ENCODE data around the gene TREX2. TPM values are rescaled to one million over a fixed set of nuclear protein-coding genes. Genes with fewer than 3 reads are reported as not detected.

TREX2 gene
- total and polyA plus RNA-seq, 2 experiments from 2014 or later = 0.81 to 1.7 TPM

DNA sequence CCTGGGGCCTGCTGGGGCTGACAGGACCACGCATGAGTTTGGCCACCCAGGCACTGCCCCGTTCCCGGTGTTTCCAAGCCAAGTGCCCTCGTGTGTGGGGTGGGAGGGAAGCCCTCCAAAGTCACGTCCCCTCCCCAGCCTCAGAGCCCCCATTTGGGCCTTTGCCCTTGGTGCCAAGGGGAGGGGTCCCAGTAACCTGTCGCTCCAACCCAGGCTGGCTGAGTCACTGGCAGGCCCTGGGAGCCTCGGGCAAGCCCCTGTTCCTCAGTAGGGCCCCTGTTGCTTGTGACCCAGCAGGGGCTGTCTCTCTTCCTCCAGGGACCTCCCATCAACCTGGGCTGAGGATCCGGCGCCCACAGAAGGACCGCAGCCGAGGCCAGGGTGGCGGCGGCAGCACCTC, 35.2 kb upstream of the TREX2 start:
- Mint-ChIP-seq H3K9me3 (no peaks in the 10 kb centered on the region; the same call in 2 of the 3 replicates), H3K4me3 (no peak overlapping the region), H3K4me1 (peaks cover 12% of the 10 kb centered on the region; the same call in 2 of the 3 replicates), H3K27ac (no peak overlapping the region), H3K36me3 (ENCODE audit: low read depth) (no peaks in the 10 kb centered on the region), H3K27me3 (ENCODE audit: insufficient read depth, low read depth, poor library complexity) (peaks cover 5% of the 10 kb centered on the region)
- Histone ChIP-seq H4K20me1 (replicated peaks; ENCODE audit: insufficient read depth) (no peaks in the 10 kb centered on the region), H3K4me3 (no peak overlapping the region), H3K4me1 (ENCODE audit: insufficient read depth) (no peaks in the 10 kb centered on the region; the same call in 1 of the 2 replicates), H3K27ac (ENCODE audit: low read depth) (no peak overlapping the region), H3K27me3 (ENCODE audit: insufficient read depth) (peaks cover 3% of the 10 kb centered on the region), H3K4me2 (no peak overlapping the region), H3K9me2 (ENCODE audit: insufficient read depth) (no peaks in the 10 kb centered on the region), H3F3A (replicated peaks; ENCODE audit: low read depth) (no peaks in the 10 kb centered on the region), H3K79me2 (replicated peaks; ENCODE audit: insufficient read depth) (no peaks in the 10 kb centered on the region), H3K36me3 (ENCODE audit: insufficient read depth) (no peaks in the 10 kb centered on the region), H2AFZ (no peak overlapping the region)
- no peak for ATAC-seq
- no peak for DNase-seq (ENCODE audit: low spot score)
- TF ChIP-seq STAT1 (IDR thresholded peaks at IDR 0.05; ENCODE audit: unreplicated experiment) = no peak
- TF ChIP-seq, protein P1, sequence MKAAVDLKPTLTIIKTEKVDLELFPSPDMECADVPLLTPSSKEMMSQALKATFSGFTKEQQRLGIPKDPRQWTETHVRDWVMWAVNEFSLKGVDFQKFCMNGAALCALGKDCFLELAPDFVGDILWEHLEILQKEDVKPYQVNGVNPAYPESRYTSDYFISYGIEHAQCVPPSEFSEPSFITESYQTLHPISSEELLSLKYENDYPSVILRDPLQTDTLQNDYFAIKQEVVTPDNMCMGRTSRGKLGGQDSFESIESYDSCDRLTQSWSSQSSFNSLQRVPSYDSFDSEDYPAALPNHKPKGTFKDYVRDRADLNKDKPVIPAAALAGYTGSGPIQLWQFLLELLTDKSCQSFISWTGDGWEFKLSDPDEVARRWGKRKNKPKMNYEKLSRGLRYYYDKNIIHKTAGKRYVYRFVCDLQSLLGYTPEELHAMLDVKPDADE (IDR thresholded peaks at IDR 0.05) = no peak
- no peak for TF ChIP-seq CREB1 (CRISPR knock-in tag; IDR thresholded peaks at IDR 0.05; ENCODE audit: low read depth)
- no peak for TF ChIP-seq EZH2 (IDR thresholded peaks at IDR 0.05; ENCODE audit: low read depth, unreplicated experiment)
- TF ChIP-seq POLR2AphosphoS5 (IDR thresholded peaks at IDR 0.05; ENCODE audit: low read depth) = no peak
- TF ChIP-seq ZNF331 (CRISPR knock-in tag; IDR thresholded peaks at IDR 0.05; ENCODE audit: low read depth) = no peak
- TF ChIP-seq, protein P2, sequence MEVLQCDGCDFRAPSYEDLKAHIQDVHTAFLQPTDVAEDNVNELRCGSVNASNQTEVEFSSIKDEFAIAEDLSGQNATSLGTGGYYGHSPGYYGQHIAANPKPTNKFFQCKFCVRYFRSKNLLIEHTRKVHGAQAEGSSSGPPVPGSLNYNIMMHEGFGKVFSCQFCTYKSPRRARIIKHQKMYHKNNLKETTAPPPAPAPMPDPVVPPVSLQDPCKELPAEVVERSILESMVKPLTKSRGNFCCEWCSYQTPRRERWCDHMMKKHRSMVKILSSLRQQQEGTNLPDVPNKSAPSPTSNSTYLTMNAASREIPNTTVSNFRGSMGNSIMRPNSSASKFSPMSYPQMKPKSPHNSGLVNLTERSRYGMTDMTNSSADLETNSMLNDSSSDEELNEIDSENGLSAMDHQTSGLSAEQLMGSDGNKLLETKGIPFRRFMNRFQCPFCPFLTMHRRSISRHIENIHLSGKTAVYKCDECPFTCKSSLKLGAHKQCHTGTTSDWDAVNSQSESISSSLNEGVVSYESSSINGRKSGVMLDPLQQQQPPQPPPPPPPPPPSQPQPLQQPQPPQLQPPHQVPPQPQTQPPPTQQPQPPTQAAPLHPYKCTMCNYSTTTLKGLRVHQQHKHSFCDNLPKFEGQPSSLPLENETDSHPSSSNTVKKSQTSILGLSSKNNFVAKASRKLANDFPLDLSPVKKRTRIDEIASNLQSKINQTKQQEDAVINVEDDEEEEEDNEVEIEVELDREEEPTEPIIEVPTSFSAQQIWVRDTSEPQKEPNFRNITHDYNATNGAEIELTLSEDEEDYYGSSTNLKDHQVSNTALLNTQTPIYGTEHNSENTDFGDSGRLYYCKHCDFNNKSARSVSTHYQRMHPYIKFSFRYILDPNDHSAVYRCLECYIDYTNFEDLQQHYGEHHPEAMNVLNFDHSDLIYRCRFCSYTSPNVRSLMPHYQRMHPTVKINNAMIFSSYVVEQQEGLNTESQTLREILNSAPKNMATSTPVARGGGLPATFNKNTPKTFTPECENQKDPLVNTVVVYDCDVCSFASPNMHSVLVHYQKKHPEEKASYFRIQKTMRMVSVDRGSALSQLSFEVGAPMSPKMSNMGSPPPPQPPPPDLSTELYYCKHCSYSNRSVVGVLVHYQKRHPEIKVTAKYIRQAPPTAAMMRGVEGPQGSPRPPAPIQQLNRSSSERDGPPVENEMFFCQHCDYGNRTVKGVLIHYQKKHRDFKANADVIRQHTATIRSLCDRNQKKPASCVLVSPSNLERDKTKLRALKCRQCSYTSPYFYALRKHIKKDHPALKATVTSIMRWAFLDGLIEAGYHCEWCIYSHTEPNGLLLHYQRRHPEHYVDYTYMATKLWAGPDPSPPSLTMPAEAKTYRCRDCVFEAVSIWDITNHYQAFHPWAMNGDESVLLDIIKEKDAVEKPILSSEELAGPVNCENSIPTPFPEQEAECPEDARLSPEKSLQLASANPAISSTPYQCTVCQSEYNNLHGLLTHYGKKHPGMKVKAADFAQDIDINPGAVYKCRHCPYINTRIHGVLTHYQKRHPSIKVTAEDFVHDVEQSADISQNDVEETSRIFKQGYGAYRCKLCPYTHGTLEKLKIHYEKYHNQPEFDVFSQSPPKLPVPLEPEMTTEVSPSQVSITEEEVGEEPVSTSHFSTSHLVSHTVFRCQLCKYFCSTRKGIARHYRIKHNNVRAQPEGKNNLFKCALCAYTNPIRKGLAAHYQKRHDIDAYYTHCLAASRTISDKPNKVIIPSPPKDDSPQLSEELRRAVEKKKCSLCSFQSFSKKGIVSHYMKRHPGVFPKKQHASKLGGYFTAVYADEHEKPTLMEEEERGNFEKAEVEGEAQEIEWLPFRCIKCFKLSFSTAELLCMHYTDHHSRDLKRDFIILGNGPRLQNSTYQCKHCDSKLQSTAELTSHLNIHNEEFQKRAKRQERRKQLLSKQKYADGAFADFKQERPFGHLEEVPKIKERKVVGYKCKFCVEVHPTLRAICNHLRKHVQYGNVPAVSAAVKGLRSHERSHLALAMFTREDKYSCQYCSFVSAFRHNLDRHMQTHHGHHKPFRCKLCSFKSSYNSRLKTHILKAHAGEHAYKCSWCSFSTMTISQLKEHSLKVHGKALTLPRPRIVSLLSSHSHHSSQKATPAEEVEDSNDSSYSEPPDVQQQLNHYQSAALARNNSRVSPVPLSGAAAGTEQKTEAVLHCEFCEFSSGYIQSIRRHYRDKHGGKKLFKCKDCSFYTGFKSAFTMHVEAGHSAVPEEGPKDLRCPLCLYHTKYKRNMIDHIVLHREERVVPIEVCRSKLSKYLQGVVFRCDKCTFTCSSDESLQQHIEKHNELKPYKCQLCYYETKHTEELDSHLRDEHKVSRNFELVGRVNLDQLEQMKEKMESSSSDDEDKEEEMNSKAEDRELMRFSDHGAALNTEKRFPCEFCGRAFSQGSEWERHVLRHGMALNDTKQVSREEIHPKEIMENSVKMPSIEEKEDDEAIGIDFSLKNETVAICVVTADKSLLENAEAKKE (CRISPR knock-in tag; IDR thresholded peaks at IDR 0.05) = no peak

Data from GM23338 (cell line).